GM21786 (cell line): ENCODE data around the gene FANCG.

Experiments used
- ATAC-seq: cut with Tn5 transposase; IDR thresholded peaks from one replicate; pipeline ENCODE4 v1.9.1; 2021; ENCODE audit not compliant: unreplicated experiment

Gene FANCG

GRCh38 chr9:35069020-35069419 is 10.7 kb downstream of the FANCG start:
- ATAC-seq = no peak

- no peak for ATAC-seq
Measured at GRCh38 chr9:35067056-35067455, 12.7 kb downstream of the FANCG start.

- no peak for ATAC-seq
Measured at GRCh38 chr9:35060548-35061207, 19.1 kb downstream of the FANCG start.

- ATAC-seq = no peak
Measured at GRCh38 chr9:35059438-35059837, 20.3 kb downstream of the FANCG start.

- ATAC-seq = no peak
Measured at GRCh38 chr9:35057271-35057620, 22.5 kb downstream of the FANCG start.

- no peak for ATAC-seq
Measured at GRCh38 chr9:35056571-35057270, 23.0 kb downstream of the FANCG start.

- no peak for ATAC-seq
Measured at GRCh38 chr9:35054871-35055644, 24.7 kb downstream of the FANCG start.

- ATAC-seq = no peak
Measured at GRCh38 chr9:35054185-35054835, 25.4 kb downstream of the FANCG start.

- no peak for ATAC-seq
Measured at GRCh38 chr9:35051069-35051967, 28.4 kb downstream of the FANCG start.

GRCh38 chr9:35048511-35048910 is 31.2 kb downstream of the FANCG start:
- ATAC-seq = no peak

- ATAC-seq = no peak
Measured at GRCh38 chr9:35044071-35044470, 35.7 kb downstream of the FANCG start.

GRCh38 chr9:35042891-35043545 is 36.7 kb downstream of the FANCG start:
- ATAC-seq = no peak

- no peak for ATAC-seq
Measured at GRCh38 chr9:35042081-35042604, 37.6 kb downstream of the FANCG start.

GRCh38 chr9:35035851-35036701 is 43.7 kb downstream of the FANCG start:
- no peak for ATAC-seq

GRCh38 chr9:35033101-35033500 is 46.6 kb downstream of the FANCG start:
- no peak for ATAC-seq

- no peak for ATAC-seq
Measured at GRCh38 chr9:35029852-35030251, 49.9 kb downstream of the FANCG start.

- no peak for ATAC-seq
Measured at GRCh38 chr9:35029241-35029640, 50.5 kb downstream of the FANCG start.

- no peak for ATAC-seq
Measured at GRCh38 chr9:35028341-35028740, 51.4 kb downstream of the FANCG start.

GRCh38 chr9:35027860-35028259 is 51.9 kb downstream of the FANCG start:
- no peak for ATAC-seq
